OCI-LY3 (cell line): ENCODE measurements around the gene DNAI2.

Experiments
- H2AFZ ChIP-seq: fragments of 200-600, 300-600 bp; shearing (Covaris generic); 2 replicates; pipeline ENCODE4 v1.6.0; 2014; ENCODE audit warnings: antibody characterized with exemption, low read depth, low read length
- H3K27ac ChIP-seq: fragments of 200-600, 300-600 bp; sonication (generic); 2 replicates; pipeline ENCODE4 v1.5.1; 2014; ENCODE audit warnings: mild to moderate bottlenecking, low read length, moderate library complexity, mixed read lengths
- H3K27me3 ChIP-seq: fragments of 200-600, 300-600 bp; sonication (generic); 2 replicates; pipeline ENCODE4 v1.6.1; 2014; ENCODE audit warnings: low read depth, low read length, mixed read lengths
- H3K36me3 ChIP-seq: fragments of 200-600, 300-600 bp; sonication (generic); replicated peaks from 2 replicates; pipeline ENCODE3; 2014; ENCODE audit warnings: low read depth, low read length, mixed read lengths
- H3K4me1 ChIP-seq: fragments of 300-600, 200-600 bp; sonication (generic); 2 replicates; pipeline ENCODE4 v1.6.1; 2014; ENCODE audit warnings: low read length, mixed read lengths
- H3K4me2 ChIP-seq: fragments of 200-600, 300-600 bp; sonication (generic); 2 replicates; pipeline ENCODE4 v1.6.1; 2014; ENCODE audit warnings: low read length, mixed read lengths
- H3K4me3 ChIP-seq: fragments of 300-600, 200-600 bp; sonication (generic); 2 replicates; pipeline ENCODE4 v1.5.1; 2014; ENCODE audit warnings: antibody characterized with exemption, mild to moderate bottlenecking, low read length, moderate library complexity
- H3K79me2 ChIP-seq: fragments of 300-600, 200-600 bp; shearing (Covaris generic); 2 replicates; pipeline ENCODE4 v1.6.1; 2014; ENCODE audit warnings: mild to moderate bottlenecking, low read length, mixed read lengths
- H3K9ac ChIP-seq: fragments of 300-600, 200-600 bp; shearing (Covaris generic); 2 replicates; pipeline ENCODE4 v1.6.0; 2014; ENCODE audit warnings: mild to moderate bottlenecking, low read length, moderate library complexity
- H3K9me3 ChIP-seq: fragments of 200-600, 300-600 bp; shearing (Covaris generic); 2 replicates; pipeline ENCODE4 v1.6.1; 2014; ENCODE audit warnings: low read length, mixed read lengths; ENCODE audit not compliant: insufficient read depth
- H4K20me1 ChIP-seq: fragments of 200-600, 300-600 bp; sonication (generic); 2 replicates; pipeline ENCODE4 v1.6.1; 2016; ENCODE audit warnings: low read length, mixed read lengths; ENCODE audit not compliant: insufficient read depth
- EZH2phosphoT487 ChIP-seq: fragments of 200-600 bp; shearing (Covaris generic); IDR thresholded peaks from 2 replicates; pipeline ENCODE4 v1.6.1; 2018; ENCODE audit warnings: antibody characterized with exemption, mixed run types, low read depth
- TF ChIP-seq, protein P1 (sequence below): fragments of 200-600, 300-600 bp; sonication (generic); IDR thresholded peaks from 2 replicates; pipeline ENCODE4 v1.5.1; 2014; ENCODE audit warnings: antibody characterized with exemption, low read length, low read depth

Gene DNAI2

DNA sequence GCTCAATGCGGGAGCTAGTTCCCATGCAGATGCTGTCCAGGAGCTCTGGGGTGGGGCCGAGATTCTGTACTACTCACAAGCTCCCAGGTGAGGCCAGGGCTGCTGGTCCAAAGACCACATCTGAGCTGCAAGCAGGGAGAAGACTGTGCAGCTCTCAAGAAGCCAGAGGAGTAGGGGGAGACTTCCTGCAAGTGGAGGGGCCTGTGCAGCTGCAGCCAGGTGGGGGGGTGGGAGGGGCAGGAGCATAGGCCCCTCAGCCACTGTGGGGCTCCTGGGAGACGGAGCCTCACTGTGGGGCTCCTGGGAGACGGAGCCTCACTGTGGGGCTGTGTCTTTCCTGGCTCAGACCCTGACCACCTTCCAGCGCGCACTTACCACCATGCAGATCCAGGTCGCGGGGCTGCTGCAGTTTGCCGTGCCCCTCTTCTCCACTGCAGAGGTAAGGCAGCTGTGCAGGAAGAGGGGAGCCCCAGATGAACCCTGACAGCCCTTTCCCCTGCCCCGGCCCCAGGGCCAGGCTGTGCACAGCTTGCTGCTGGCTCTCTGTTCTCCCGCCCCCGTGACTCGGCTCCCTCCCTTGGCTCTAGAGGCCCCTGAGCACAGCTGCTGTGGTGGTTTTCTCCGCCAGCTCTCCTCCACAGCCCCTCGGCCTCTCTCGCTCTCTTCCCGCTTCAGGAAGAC lies 24.3 kb upstream of the DNAI2 start:
- H3K36me3 ChIP-seq = peaks cover 3% of the 10 kb centered on the region
- no peaks in the 10 kb centered on the region for H3K79me2 ChIP-seq
- no peaks in the 10 kb centered on the region for H3K4me1 ChIP-seq
- H3K27me3 ChIP-seq = no peaks in the 10 kb centered on the region
- no peak overlapping the region for H3K4me2 ChIP-seq
- no peaks in the 10 kb centered on the region for H3K9me3 ChIP-seq
- H3K4me3 ChIP-seq = no peak overlapping the region
- TF ChIP-seq EZH2phosphoT487 = no peak
- TF ChIP-seq, protein P1, sequence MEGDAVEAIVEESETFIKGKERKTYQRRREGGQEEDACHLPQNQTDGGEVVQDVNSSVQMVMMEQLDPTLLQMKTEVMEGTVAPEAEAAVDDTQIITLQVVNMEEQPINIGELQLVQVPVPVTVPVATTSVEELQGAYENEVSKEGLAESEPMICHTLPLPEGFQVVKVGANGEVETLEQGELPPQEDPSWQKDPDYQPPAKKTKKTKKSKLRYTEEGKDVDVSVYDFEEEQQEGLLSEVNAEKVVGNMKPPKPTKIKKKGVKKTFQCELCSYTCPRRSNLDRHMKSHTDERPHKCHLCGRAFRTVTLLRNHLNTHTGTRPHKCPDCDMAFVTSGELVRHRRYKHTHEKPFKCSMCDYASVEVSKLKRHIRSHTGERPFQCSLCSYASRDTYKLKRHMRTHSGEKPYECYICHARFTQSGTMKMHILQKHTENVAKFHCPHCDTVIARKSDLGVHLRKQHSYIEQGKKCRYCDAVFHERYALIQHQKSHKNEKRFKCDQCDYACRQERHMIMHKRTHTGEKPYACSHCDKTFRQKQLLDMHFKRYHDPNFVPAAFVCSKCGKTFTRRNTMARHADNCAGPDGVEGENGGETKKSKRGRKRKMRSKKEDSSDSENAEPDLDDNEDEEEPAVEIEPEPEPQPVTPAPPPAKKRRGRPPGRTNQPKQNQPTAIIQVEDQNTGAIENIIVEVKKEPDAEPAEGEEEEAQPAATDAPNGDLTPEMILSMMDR = no peak
- no peak overlapping the region for H3K27ac ChIP-seq
- no peaks in the 10 kb centered on the region for H4K20me1 ChIP-seq
- H2AFZ ChIP-seq = no peak overlapping the region
- no peak overlapping the region for H3K9ac ChIP-seq

DNA sequence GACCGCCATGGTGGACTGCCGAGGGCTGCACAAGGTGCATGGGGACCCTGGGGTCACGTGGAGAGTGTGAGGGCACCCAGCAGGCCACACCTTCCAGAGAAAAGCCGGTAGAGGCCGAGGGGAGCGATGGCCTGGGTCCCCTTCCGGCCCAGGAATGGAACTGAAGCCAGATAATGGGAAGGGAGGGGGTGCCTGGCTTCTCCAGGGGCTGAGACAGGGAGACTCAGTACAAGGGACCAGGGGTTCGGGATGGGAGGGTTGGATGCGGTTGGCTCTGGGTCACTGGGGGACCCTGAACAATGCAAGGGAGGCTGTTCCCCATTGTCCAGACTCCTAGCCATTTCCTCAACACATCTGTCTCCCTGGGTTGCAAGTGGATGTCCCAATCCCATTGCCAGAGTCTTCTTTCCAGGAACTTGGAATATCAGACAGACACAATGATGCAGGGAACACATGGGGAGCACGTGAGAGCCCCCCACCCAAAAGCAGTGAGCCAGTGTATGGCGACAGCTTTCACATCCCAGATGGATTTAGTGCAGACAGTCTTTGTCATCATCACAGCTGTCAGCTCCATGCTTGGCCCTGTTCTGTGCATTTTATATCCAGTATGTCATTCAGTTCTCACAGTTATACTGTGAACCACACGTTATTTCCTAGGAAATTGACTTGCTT lies 23.6 kb upstream of the DNAI2 start:
- peaks cover 3% of the 10 kb centered on the region for H3K36me3 ChIP-seq

DNA sequence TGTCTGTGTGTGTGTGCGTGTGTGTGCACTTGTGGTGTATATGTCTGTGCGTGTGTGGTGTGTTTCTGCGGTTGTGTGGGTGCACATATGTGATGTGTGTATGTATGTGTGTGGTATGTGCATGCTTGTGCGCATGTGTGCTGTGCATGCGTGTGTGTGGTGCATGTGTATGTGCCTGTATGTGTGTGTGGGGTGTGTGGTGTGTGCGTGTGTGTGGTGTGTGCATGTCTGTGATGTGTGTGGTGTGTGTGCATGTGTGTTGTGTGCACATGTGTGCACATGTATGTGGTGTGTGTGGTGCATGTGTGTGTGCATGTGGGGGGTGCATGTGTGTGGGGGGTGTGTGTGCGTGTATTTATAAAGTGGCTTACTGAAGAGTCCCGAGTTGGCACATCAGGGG lies 23.0 kb upstream of the DNAI2 start:
- H3K27ac ChIP-seq = no peak overlapping the region
- no peak overlapping the region for H3K4me3 ChIP-seq
- peaks cover 3% of the 10 kb centered on the region for H3K36me3 ChIP-seq
- no peak overlapping the region for H3K9ac ChIP-seq
- no peaks in the 10 kb centered on the region for H3K79me2 ChIP-seq
- H3K9me3 ChIP-seq = no peaks in the 10 kb centered on the region
- H3K4me1 ChIP-seq = no peaks in the 10 kb centered on the region
- no peaks in the 10 kb centered on the region for H4K20me1 ChIP-seq
- TF ChIP-seq EZH2phosphoT487 = no peak
- TF ChIP-seq, protein P1 = no peak
- no peak overlapping the region for H2AFZ ChIP-seq
- no peaks in the 10 kb centered on the region for H3K27me3 ChIP-seq
- no peak overlapping the region for H3K4me2 ChIP-seq

More for the DNA sequence above, 23.6 kb upstream of the DNAI2 start:
- H3K9ac ChIP-seq = no peak overlapping the region
- TF ChIP-seq, protein P1 = no peak
- no peak for TF ChIP-seq EZH2phosphoT487
- no peak overlapping the region for H3K27ac ChIP-seq
- H3K79me2 ChIP-seq = no peaks in the 10 kb centered on the region
- H3K4me2 ChIP-seq = no peak overlapping the region
- H2AFZ ChIP-seq = no peak overlapping the region
- H3K4me3 ChIP-seq = no peak overlapping the region
- H3K9me3 ChIP-seq = no peaks in the 10 kb centered on the region
- no peaks in the 10 kb centered on the region for H4K20me1 ChIP-seq
- no peaks in the 10 kb centered on the region for H3K27me3 ChIP-seq
- H3K4me1 ChIP-seq = no peaks in the 10 kb centered on the region

DNA sequence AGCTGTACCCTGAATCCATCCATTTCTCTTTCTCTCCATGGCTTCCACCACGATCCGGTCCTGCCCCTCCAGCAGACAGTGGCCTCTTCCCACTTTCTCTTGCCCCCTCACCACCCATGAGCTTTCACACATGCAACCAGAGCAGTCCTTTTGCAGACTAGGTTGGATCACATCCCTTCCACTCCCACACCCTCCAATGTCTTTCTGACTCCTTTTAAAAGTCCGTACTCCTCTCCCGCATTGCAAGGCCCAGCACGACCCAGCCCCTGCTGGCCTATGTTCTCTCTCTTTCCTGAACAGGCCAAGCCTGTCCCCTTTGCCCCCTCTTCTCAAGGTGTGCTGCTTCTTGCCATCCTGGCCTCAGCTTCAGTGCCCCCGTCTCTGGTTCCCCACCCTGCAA lies 22.5 kb upstream of the DNAI2 start:
- no peak for TF ChIP-seq EZH2phosphoT487
- TF ChIP-seq, protein P1 = no peak
- Histone ChIP-seq H3K79me2 (no peaks in the 10 kb centered on the region), H3K9ac (no peak overlapping the region), H3K36me3 (no peaks in the 10 kb centered on the region), H2AFZ (no peak overlapping the region), H3K9me3 (no peaks in the 10 kb centered on the region), H3K4me1 (no peaks in the 10 kb centered on the region), H3K4me3 (no peak overlapping the region), H3K27me3 (no peaks in the 10 kb centered on the region), H3K27ac (no peak overlapping the region), H3K4me2 (no peak overlapping the region), H4K20me1 (no peaks in the 10 kb centered on the region)
